Stimulated activated CD8-positive, alpha-beta memory T cell treated with anti-CD3 and anti-CD28 coated beads, Interleukin-4, amount 100 ng/mL, for 4 hours (primary cell): ENCODE measurements around the gene PABPC1L.

Source experiments
- DNase-seq, 2 donors: peaks; one replicate each; pipeline ENCODE4 v3.0.0-alpha.2; 2020; ENCODE audit warnings: low read depth in 2 of 2, low spot score in 1 of 2

Gene PABPC1L

GRCh38 chr20:44900231-44900854 is 9.5 kb upstream of the PABPC1L start:
- DNase-seq, result no peak

GRCh38 chr20:44901974-44902373 is 7.9 kb upstream of the PABPC1L start:
- no peak for DNase-seq

- no peak for DNase-seq
Observed at GRCh38 chr20:44904377-44904776, 5.5 kb upstream of the PABPC1L start.

- DNase-seq, result no peak
Observed at GRCh38 chr20:44908987-44909871, 631 bp upstream of the PABPC1L start.

- DNase-seq, result no peak
Observed at GRCh38 chr20:44910690-44911262, 916 bp downstream of the PABPC1L start.

GRCh38 chr20:44911264-44911921 is 1.5 kb downstream of the PABPC1L start:
- DNase-seq, result no peak

GRCh38 chr20:44912189-44912588 is 2.3 kb downstream of the PABPC1L start:
- no peak for DNase-seq

GRCh38 chr20:44914924-44915323 is 5.1 kb downstream of the PABPC1L start:
- no peak for DNase-seq

GRCh38 chr20:44916586-44916985 is 6.7 kb downstream of the PABPC1L start:
- no peak for DNase-seq

GRCh38 chr20:44917399-44917798 is 7.5 kb downstream of the PABPC1L start:
- no peak for DNase-seq

- no peak for DNase-seq
Observed at GRCh38 chr20:44918342-44918741, 8.5 kb downstream of the PABPC1L start.

- DNase-seq, result no peak
Observed at GRCh38 chr20:44918761-44919160, 8.9 kb downstream of the PABPC1L start.

GRCh38 chr20:44921447-44921846 is 11.6 kb downstream of the PABPC1L start:
- no peak for DNase-seq

- no peak for DNase-seq
Observed at GRCh38 chr20:44924541-44924940, 14.7 kb downstream of the PABPC1L start.

- DNase-seq, result no peak
Observed at GRCh38 chr20:44928595-44928994, 18.7 kb downstream of the PABPC1L start.

GRCh38 chr20:44930517-44931168 is 20.8 kb downstream of the PABPC1L start:
- no peak for DNase-seq

GRCh38 chr20:44931911-44932310 is 22.1 kb downstream of the PABPC1L start:
- DNase-seq, result no peak

- no peak for DNase-seq
Observed at GRCh38 chr20:44932916-44933315, 23.1 kb downstream of the PABPC1L start.

GRCh38 chr20:44936510-44936909 is 26.6 kb downstream of the PABPC1L start:
- DNase-seq, result no peak

- no peak for DNase-seq
Observed at GRCh38 chr20:44938637-44939036, 28.8 kb downstream of the PABPC1L start.

GRCh38 chr20:44941120-44941691 is 31.3 kb downstream of the PABPC1L start:
- no peak for DNase-seq
